Stimulated activated CD8-positive, alpha-beta memory T cell treated with anti-CD3 and anti-CD28 coated beads, Interleukin-7, amount 100 ng/mL, for 1 hour (primary cell): ENCODE data around the gene CRYBG1.

Experiments used
- DNase-seq, 2 donors: peaks; one replicate each; pipeline ENCODE4 v3.0.0-alpha.2; 2020; ENCODE audit warnings: low read depth in 2 of 2

CRYBG1 gene

DNA sequence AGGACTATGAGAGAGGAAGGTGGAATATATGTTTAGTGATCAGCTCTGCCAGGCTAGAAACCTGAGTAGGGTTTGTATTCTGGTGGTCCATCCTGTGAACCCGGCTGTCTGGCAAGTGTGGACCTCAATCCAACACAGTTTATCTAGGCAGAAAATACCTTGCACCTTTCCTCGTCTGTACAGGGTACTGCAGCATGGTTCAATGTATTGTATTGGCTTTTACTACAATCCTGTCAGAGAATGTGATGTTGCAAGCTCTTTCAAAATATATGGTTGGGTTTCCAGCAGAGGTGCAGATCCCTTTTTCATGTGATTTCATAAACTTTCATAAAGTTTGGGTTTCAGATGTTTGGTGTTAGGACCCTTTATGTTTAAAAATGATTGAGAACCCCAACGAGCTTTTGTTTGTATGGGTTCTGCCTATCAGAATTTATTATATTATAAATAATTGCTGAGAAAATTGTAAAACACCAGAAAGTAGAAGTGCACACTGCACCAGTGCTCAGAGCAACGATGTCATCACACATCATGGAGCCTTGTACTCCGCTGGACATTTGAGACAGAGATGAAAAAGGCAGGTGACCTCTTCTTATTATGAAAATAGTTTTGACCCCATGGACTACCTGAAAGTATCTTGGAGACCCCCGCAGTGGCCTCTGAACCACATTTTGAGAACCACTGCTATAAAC lies 162.2 kb downstream of the CRYBG1 start:
- no peak for DNase-seq

DNA sequence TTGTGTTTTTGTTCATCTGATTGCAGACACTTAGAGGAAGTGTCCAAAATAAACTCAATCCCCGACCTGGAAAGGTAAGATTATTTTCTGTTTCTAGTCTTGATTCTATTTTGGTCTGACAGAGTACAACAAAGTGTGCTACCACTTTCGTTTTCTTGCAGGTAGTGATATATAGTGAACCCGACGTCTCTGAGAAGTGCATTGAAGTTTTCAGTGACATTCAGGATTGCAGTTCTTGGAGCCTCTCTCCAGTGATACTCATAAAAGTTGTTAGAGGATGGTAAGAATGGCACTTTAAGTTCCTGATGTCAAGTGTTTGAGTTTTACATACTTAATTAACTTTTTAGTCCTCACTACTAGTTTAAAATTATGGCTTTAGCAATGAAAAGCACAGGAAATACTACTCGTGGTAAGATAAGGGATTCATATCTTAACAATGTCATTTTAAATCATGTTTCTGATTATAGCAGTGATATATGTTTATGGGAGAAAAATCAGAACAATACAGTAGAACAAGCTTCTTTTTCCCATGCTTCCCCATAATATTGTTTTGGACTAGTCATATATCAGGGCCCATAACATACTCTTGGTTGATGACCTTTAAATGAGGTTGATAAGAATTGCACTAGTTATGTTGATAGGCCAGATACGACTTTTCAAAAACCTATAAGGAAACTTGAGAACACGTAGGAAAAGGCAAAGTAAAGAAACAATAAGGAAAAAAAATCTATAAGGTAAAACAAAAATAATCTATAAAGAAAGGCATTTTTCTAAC lies 164.8 kb downstream of the CRYBG1 start:
- DNase-seq = no peak

DNA sequence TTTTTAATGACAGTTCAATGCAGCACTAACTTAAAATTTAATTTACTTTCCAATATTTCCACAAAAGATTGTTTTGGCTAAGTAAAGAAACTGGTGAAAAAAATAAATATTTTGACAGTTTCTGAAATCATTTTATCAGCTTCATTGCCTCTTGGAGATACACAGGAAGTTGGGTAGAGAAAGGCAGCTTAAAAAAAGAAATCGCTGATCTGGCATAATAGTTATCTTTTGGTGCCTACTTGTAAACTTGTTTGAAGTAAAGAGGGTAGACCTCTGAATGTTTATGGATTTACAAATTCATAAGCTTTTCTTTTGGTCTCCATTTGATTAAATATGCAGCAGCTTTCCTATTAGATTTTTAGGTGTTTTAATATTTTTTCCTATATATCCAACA lies 165.4 kb downstream of the CRYBG1 start:
- no peak for DNase-seq

DNA sequence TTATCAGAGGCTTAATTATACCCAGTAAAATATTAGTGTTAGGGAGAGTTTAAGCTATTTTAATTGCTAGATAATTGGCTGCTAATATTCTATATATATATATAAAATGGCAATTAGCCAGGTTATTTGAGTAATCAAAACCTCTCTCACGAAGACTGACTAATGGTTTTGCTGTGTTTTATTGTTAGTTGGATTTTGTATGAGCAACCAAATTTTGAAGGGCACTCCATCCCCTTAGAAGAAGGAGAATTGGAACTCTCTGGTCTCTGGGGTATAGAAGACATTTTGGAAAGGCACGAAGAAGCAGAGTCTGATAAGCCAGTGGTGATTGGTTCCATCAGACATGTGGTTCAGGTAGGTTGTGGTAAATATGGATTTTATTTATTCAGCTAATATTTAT lies 166.6 kb downstream of the CRYBG1 start:
- DNase-seq = no peak

DNA sequence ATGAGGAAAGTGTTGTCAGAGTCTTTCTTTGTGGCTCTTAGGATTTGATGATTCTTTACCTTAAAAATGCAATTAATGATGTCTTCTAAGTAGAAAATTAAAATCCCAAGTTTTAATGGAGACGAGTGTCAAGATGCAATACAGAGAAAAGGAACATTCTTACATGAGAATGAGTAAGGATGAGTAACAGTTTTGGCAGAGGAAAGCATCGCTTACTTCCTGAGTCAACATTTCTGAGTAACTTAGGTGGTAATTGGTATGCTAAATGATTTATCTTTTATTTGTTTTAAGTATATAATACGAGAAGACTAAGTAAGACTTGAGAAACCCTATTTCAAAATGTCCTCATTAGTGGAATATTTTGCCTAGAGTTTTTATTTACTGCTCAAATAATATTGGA lies 167.5 kb downstream of the CRYBG1 start:
- DNase-seq = no peak

DNA sequence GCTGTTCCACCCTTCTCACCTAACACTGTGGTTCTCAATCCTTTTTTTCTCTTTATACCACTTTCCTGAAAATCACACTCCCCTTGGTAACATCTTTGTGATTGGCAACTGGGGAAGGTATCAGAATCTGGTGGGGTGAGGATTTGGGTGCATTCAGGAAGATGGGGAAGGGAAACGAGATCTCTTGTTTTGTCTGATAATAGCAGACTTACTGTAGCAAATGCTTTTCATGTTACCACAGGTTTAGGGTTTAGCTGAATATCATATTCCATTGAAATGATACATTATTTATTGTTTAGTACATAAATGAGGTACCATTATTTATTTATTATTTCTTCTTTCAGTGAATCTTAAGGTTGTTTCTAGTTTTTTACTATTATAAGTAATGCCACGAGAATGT lies 168.0 kb downstream of the CRYBG1 start:
- no peak for DNase-seq

DNA sequence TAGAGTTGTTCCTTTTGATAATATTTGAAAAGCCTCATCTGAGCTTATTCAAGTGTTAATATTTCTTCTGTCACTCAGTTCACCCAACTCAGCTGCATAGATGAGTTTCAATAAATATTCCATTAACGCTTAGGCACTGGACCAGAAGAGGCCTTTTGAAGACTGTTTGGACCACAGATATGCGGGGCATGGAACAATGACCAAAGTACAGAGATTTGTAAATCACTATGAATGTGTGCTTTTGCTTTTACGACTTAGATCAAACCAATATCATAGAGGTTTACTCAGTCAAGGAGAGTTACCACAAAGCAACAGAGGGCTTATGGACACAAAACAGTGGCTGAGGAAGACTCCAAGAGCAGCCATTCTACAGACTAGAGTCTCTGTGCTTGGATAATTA lies 168.9 kb downstream of the CRYBG1 start:
- DNase-seq = no peak

DNA sequence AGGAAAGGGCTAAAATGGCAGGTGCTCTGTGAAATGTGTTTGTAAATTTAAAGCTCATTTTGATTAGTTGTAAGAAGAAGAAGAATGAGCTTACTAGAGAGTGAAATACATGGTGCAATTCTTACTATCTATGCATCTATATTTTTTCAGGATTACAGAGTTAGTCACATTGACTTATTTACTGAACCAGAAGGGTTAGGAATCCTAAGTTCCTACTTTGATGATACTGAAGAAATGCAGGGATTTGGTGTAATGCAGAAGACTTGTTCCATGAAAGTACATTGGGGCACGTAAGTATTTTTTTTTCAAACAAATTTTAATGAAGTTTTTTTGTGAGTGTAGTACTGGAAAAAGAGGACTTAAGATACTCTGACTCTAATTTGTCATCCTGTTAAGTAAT lies 169.5 kb downstream of the CRYBG1 start:
- no peak for DNase-seq

DNA sequence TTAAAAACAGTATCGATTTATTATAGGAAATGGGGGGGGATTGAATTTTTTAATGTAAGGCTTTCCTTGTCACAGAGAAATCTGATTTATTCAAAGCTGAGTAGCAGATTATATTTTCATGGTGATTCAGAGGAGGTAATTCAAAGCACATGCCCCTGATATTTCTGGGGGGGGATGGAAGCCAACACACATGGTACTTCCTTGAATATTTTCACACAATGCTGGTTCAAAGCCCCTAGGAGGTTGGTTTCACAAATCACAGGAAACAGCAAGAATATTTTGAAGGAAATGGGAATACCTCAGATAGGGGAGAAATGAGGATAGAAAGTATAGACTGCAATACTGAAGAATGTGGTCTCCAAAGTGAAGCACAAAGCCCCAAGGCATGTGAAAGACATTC lies 170.0 kb downstream of the CRYBG1 start:
- no peak for DNase-seq

DNA sequence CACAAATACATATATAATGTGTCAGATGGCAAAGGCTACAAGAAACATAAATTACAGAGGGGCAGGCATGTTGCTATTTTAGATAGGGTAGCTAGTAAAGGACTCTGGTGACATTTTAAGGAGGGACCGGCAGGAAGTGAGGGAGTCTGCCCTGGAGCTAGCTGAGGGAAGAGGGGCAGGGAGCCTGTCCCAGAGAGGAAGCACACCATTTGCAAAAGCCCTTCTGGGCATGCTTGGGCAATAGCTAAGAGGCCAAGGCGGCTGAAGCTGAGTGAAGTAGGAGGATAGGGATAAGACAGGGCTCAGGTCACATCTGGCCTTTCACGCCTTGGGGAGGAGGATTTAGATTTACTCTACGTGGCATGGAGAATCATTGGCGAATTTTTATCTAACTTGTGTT lies 172.5 kb downstream of the CRYBG1 start:
- no peak for DNase-seq

DNA sequence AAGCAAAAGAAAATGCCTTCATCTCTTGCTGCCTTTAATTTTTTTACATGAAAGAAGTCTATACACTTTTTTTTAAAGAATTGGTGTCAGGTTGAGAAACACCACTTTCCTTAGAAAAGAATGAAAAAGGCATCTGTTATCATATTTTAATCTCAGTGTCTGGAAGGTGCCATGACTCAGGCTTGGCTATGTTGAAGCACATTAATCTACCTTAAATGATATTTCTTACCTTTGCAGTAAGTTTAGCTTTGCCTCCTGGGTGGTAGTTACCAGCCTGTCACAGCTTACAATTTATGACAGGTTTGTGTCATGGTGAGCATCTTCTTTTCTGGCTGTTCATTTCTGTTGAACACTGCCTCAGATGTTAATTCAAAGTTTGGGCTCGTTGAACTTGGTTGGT lies 173.5 kb downstream of the CRYBG1 start:
- DNase-seq = no peak

DNA sequence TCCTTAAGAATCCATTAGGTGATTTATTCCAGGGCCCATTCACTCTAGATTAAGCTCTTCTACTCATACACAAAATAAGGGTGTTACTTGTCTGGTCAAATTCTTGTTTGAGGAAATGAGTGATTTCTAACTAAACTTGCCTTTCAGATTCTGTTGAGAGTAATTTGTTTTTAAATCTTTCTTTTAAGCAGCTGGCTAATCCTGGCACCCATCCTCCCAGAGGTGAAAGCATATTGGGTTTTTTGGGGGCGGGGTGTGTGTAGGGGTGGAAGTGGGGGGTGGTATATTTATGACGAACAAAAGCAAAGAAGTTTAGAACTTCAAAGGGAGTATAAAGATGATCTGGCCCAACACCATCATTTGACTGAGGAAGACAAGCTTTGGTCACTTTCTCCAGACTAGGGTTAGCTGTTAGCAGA lies 174.1 kb downstream of the CRYBG1 start:
- no peak for DNase-seq

DNA sequence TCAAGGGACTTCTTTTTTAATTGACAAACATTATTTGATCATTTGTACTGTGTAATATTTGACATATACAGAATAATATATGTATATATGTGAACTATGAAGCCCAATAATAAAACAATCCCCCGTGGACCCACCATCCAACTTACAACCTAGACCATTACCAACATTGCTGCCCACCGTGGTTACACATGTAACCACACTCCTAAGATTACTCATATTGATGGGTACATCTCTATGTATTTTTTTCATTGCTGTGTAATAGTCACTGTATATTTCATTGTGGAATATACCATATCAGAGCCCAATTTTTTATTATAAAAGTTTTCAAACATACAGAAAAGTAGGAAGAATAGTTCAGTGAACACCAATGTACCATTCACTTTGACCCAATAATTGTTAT lies 174.5 kb downstream of the CRYBG1 start:
- DNase-seq = no peak

DNA sequence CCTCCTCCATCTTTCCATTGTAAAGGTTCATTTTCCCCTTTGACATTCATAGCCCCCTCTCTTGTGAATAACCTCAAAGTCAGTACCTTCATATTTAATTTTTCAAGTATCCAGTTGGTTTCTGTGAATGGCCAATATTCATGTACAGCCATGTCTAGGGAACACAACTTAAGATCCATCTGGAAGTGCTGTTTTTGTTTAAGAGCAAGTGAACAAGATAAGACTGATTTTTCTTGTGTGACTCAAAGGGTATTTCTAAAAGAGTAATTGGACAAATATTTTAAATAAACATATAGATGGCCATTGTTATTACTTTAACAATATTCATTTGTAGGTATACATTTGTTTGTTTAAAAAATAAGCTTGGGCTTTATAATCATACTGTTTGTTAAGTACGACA lies 175.8 kb downstream of the CRYBG1 start:
- no peak for DNase-seq

DNA sequence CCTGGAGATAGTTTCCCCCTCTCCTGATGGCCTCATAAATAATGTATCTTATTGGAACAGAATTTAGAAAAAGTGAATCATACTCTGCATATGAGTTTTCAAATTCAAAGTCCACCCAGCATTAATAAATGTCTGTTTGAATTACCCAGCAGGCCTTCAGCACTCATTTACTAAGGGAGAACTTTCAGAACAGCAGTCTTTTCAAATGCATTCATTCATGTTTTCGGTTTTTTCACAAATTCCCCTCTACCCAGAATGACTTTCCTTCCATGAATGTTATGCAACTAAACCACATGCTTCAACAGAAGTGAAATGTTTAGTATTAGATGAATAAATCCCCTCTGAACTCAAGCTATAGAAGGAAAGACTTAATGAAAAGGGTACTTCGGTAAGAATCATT lies 176.3 kb downstream of the CRYBG1 start:
- no peak for DNase-seq

DNA sequence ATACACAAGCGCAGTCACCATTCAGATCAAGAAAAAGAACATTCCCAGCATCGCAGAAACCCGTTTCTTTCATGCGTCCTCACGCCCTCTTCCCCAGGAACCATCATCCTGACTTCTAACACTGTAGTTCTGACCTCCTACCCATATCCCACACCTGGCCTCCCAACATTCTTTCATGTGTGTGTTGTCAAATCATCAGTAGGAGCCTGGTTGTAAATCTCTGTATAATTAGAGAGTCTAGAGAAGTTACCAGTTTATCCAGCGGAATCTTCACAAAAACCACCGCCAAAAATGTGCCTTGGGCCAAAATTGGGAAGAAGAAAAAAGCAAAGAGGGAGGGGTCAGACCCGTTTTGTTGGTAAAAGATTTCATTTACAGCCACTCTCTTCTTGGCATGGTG lies 177.1 kb downstream of the CRYBG1 start:
- DNase-seq = no peak

DNA sequence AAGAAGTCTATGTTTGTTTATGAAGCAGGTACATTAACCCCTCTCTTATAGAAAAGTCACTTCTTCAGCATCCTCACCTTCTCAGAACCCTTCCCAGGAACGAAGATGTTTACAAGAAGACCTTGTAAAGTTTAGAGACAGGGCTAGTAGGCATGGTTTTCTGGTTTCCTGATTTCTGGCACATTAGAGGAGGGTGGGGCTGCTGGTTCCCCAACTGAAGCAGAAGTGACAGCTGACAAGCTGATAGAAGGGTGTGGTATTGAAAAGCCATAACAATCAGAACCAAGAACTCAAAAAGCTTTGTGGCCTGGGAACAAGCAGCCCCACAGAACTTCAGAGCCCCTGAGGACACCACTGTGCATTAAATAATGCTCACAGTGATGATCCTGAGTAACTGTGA lies 177.6 kb downstream of the CRYBG1 start:
- no peak for DNase-seq

DNA sequence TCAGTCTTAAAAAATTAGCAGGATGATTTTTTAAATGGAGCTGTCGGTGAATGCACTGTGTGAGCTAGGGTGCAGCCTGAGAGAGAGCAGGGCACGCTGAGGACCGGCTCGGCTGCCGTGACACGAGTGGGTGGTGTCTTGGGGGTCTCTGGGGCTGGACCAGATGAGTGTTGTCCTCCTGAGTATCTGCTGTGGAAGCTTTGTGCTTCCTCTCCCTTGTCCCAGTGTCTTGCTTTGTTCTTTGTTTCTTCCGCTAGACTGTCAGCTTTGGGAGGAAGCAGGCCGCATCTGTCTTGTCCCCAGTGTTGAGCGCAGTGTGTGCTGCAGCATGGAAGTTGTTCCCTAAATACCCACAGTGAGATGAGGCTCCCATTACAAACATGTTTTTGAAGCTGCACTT lies 179.4 kb downstream of the CRYBG1 start:
- DNase-seq = no peak

DNA sequence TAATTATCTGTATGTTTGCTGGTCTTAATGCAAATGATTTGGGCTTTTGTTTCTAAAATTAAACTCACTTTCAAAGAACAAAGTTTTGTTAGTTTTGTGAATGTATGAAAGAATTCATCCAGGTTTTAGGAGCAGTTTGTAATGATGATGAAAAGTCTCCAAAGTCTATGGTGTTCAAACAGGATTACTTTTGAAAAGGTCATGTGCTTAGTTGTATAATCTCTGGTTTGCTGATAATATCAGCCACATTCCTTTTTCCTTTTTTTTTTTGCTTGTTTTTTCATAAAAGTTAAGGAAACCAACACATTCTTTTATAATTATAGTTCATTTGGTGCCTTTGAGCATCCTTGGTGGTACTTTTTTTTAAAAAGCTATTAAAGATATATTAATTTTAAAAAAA lies 179.9 kb downstream of the CRYBG1 start:
- DNase-seq = no peak

DNA sequence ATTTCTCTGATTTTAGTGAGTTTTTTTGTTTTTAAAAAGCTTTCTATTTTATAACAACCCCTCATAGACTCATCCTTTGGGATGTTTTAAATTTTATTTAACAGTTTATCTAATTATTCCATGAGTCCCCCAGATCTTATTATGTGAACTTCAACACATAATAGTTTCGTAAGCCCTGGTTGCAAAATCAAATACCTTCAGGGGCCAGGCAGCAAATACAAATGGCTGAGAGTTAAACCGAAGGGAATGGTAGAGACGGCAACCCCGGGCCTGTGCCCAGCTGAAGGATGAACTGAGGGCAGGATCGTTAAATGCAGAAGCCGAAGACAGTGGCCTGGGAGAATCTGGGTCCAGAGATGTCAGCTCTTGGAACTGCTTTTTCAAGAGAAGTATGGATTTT lies 180.4 kb downstream of the CRYBG1 start:
- DNase-seq = no peak

DNA sequence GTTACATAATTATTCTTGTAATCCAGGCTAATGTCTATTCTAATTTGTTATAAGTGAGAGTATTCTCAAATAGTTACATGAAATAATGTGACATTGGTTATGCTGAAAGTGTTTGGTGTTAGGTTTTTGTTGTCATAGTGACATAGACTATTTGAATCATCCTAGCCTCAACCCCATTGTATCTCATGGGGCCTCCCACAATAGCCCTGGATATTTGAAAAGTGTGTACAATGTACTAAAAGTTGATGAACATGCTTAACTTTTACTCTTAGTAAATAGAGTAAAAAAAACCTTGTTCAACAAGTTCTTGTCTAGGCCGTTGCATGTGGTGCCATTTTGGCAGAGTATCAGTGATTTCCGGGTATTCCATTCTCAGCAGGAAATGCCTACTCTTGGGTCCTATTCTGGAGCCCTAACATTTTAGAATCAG lies 185.8 kb downstream of the CRYBG1 start:
- no peak for DNase-seq

DNA sequence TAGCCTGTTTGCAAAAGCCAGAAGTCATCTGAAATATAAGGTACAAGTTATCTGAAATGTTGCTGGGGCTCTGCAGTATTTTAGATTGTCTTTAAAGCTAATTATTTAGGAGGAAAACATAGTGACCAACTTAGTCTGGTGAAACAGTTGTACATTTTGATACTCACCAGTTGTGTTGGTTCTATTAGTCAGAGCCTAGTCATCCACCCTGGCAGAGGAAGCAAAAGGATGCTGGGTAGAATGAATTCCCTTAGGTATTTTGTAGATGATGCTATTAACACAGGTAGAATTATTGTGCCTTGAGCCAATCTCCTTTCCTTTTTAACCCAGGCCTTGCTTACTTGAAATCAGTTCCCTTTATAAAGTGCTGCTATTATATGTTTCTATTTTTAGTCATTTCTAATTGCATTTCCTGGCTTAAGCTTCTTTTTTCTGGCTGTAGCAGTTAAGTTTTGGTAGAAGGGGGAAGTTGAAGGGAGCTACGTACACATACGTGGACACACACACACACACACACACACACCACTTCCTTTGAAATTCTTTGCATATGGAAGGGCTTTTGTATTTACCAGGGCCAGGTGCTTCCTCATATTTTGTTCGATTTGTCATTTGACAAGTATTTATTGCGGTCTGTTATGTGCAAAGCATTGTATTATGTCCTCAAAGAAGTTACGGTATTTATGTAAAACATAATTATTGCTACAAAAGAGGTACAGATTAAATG lies 186.3 kb downstream of the CRYBG1 start:
- DNase-seq = no peak
